Muscle layer of colon (tissue), 2 donors: ENCODE data around the gene SSH2.
A peak's percentile ranks its signal among the peaks of the same experiment; 100 is the strongest.
"Not testable (repeated sequence)": the region's sequence is repeated elsewhere in the genome, so short reads cannot be mapped to it uniquely, and the experiment has no call there.

Experiments
- H3K27ac ChIP-seq: one replicate; pipeline ENCODE4 v1.7.0; 2013; ENCODE audit warnings: low read depth, mild to moderate bottlenecking, low read length, moderate library complexity
- H3K27me3 ChIP-seq, 2 donors: one replicate each; pipeline ENCODE4 v1.7.0; 2013; ENCODE audit warnings: low read length in 2 of 2, mild to moderate bottlenecking in 2 of 2; ENCODE audit not compliant: insufficient read depth in 2 of 2, control insufficient read depth in 1 of 2
- H3K36me3 ChIP-seq: one replicate; pipeline ENCODE4 v1.7.0; 2013; ENCODE audit warnings: mild to moderate bottlenecking, low read length; ENCODE audit not compliant: insufficient read depth
- H3K4me1 ChIP-seq: one replicate; pipeline ENCODE4 v1.7.0; 2013; ENCODE audit warnings: mild to moderate bottlenecking, low read length; ENCODE audit not compliant: insufficient read depth
- H3K4me3 ChIP-seq, 2 donors: one replicate each; pipeline ENCODE4 v1.7.0; 2013; ENCODE audit warnings: low read length in 2 of 2, low read depth in 1 of 2, mild to moderate bottlenecking in 1 of 2, moderate library complexity in 1 of 2
- H3K9ac ChIP-seq: one replicate; pipeline ENCODE4 v1.7.0; 2013; ENCODE audit warnings: low read length
- H3K9me3 ChIP-seq: one replicate; pipeline ENCODE4 v1.7.0; 2013; ENCODE audit warnings: mild to moderate bottlenecking, low read length
- donor health status: abdominal sarcoma.
- donor health status: Adenocarcinoma of cecum.

SSH2 gene

GRCh38 chr17:29929533-29930408, at the start of gene SSH2:
Gene SSH2 (minus strand): TSS chr17:29930228. CDS start chr17:29930000, 228 bp downstream.
- no peaks in the 10 kb centered on the region for H3K27me3 ChIP-seq
- H3K9ac ChIP-seq = peak within 1 kb of the TSS; percentile 87
- H3K27ac ChIP-seq = peak within 1 kb of the TSS; percentile 89
- peak within 1 kb of the TSS; percentile 78 to 95 for H3K4me3 ChIP-seq
- no peaks in the 10 kb centered on the region for H3K9me3 ChIP-seq
- peaks cover 11% of the 10 kb centered on the region for H3K4me1 ChIP-seq
- H3K36me3 ChIP-seq = no peaks in the 10 kb centered on the region

- no peaks in the 10 kb centered on the region for H3K4me1 ChIP-seq
- no peak overlapping the region for H3K9ac ChIP-seq
- H3K27ac ChIP-seq = no peak overlapping the region
- no peaks in the 10 kb centered on the region for H3K27me3 ChIP-seq
- H3K4me3 ChIP-seq = no peak overlapping the region
- H3K36me3 ChIP-seq = no peaks in the 10 kb centered on the region
- H3K9me3 ChIP-seq = no peaks in the 10 kb centered on the region
Measured at GRCh38 chr17:29977836-29978235, 47.8 kb upstream of the SSH2 start.

GRCh38 chr17:29973005-29973404, 43.0 kb upstream of the SSH2 start:
- Histone ChIP-seq H3K9ac (no peak overlapping the region), H3K4me3 (no peak overlapping the region), H3K9me3 (no peaks in the 10 kb centered on the region), H3K4me1 (no peaks in the 10 kb centered on the region), H3K27ac (no peak overlapping the region), H3K27me3 (no peaks in the 10 kb centered on the region), H3K36me3 (no peaks in the 10 kb centered on the region)

GRCh38 chr17:29972277-29972676, 42.2 kb upstream of the SSH2 start:
- H3K4me1 ChIP-seq = no peaks in the 10 kb centered on the region
- no peaks in the 10 kb centered on the region for H3K36me3 ChIP-seq
- H3K9ac ChIP-seq = no peak overlapping the region
- H3K27ac ChIP-seq = no peak overlapping the region
- no peaks in the 10 kb centered on the region for H3K27me3 ChIP-seq
- no peak overlapping the region for H3K4me3 ChIP-seq
- no peaks in the 10 kb centered on the region for H3K9me3 ChIP-seq

GRCh38 chr17:29968271-29968670, 38.2 kb upstream of the SSH2 start:
- Histone ChIP-seq H3K9me3 (no peaks in the 10 kb centered on the region), H3K27me3 (no peaks in the 10 kb centered on the region), H3K27ac (no peak overlapping the region), H3K4me3 (no peak overlapping the region), H3K9ac (no peak overlapping the region), H3K4me1 (no peaks in the 10 kb centered on the region), H3K36me3 (no peaks in the 10 kb centered on the region)

- no peaks in the 10 kb centered on the region for H3K36me3 ChIP-seq
Measured at GRCh38 chr17:29962656-29963055, 32.6 kb upstream of the SSH2 start.

GRCh38 chr17:29959658-29960337, 29.8 kb upstream of the SSH2 start:
- Histone ChIP-seq H3K27ac (no peak overlapping the region), H3K9ac (no peak overlapping the region), H3K36me3 (no peaks in the 10 kb centered on the region), H3K4me1 (peaks cover 5% of the 10 kb centered on the region), H3K9me3 (no peaks in the 10 kb centered on the region), H3K27me3 (no peaks in the 10 kb centered on the region), H3K4me3 (no peak overlapping the region)

More at GRCh38 chr17:29962656-29963055, 32.6 kb upstream of the SSH2 start:
- H3K27ac ChIP-seq = no peak overlapping the region
- H3K27me3 ChIP-seq = no peaks in the 10 kb centered on the region
- H3K4me1 ChIP-seq = peaks cover 5% of the 10 kb centered on the region
- H3K9ac ChIP-seq = no peak overlapping the region
- no peaks in the 10 kb centered on the region for H3K9me3 ChIP-seq
- no peak overlapping the region for H3K4me3 ChIP-seq

GRCh38 chr17:29958947-29959657, 29.1 kb upstream of the SSH2 start:
- Histone ChIP-seq H3K4me1 (peaks cover 5% of the 10 kb centered on the region), H3K4me3 (no peak overlapping the region), H3K36me3 (no peaks in the 10 kb centered on the region), H3K27ac (no peak overlapping the region), H3K27me3 (no peaks in the 10 kb centered on the region), H3K9me3 (no peaks in the 10 kb centered on the region), H3K9ac (no peak overlapping the region)

GRCh38 chr17:29957488-29957887, 27.5 kb upstream of the SSH2 start:
- H3K4me3 ChIP-seq, H3K4me1 ChIP-seq, H3K27ac ChIP-seq, H3K9ac ChIP-seq, H3K27me3 ChIP-seq, H3K36me3 ChIP-seq, H3K9me3 ChIP-seq: not testable (repeated sequence)

- Histone ChIP-seq H3K27ac (no peak overlapping the region), H3K4me1 (peaks cover 5% of the 10 kb centered on the region), H3K9ac (no peak overlapping the region), H3K9me3 (no peaks in the 10 kb centered on the region), H3K27me3 (no peaks in the 10 kb centered on the region), H3K4me3 (no peak overlapping the region), H3K36me3 (no peaks in the 10 kb centered on the region)
Measured at GRCh38 chr17:29956225-29956624, 26.2 kb upstream of the SSH2 start.

GRCh38 chr17:29954405-29954804, 24.4 kb upstream of the SSH2 start:
- Histone ChIP-seq H3K9ac (no peak overlapping the region), H3K9me3 (no peaks in the 10 kb centered on the region), H3K27ac (no peak overlapping the region), H3K4me3 (no peak overlapping the region), H3K4me1 (peaks cover 1% of the 10 kb centered on the region), H3K36me3 (no peaks in the 10 kb centered on the region), H3K27me3 (no peaks in the 10 kb centered on the region)
